ENCODE data around the gene INPP5K.
"Not testable (repeated sequence)": the region's sequence is repeated elsewhere in the genome, so short reads cannot be mapped to it uniquely, and the experiment has no call there.

The INPP5K gene

GRCh38 chr17:1546292-1546922 is 30.0 kb upstream of the INPP5K start:
- no peak for DNase-seq (ENCODE audit: low spot score)

DNA sequence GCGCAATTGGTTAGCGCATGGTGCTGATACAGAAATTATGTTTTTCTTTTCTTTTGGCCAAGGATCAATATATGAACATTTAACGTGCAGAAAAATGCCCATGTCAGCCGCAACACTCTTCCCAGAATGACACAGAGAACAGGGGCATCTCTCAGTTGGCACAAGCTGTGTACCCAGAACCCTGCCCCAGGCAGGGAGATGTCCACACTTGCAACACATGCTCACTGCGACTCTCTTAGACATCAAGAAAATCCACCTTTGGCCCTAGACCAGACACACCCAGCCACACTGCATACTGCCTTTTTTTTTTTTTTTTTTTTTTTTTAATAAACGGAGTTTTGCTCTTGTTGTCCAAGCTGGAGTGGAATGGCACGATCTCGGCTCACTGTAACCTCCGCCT is 29.2 kb upstream of the INPP5K start:
- DNase-seq (ENCODE audit: low spot score), result no peak

GRCh38 chr17:1542316-1542715 is 25.9 kb upstream of the INPP5K start:
- no peak for DNase-seq (ENCODE audit: low spot score)

DNA sequence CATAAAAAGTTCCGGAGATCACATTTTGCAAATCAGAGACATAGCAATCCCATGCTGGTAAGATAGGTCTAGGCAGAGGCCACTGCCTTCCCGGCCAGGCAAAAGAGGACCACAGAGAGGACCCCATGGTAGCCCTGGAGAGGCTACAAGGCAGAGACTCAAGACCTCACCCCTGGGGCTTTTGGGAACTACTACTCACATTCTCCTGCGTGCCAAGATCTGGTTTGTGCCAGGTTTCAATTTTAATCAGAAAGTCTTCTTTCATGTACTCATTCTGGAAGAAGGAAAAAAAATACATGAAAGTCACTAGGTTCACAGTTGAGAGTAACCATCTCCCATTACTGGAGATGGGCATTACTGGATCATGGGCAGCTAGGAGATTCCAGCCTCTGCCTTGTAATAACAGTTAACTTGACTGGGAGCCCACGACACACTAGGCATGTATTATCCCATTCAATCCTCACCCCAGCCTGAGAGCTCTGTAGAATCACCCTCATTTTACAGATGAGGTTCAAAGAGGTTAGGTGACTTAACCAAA is 25.0 kb upstream of the INPP5K start:
- no peak for DNase-seq (ENCODE audit: low spot score)

GRCh38 chr17:1539811-1540210 is 23.4 kb upstream of the INPP5K start:
- DNase-seq (ENCODE audit: low spot score), result no peak

GRCh38 chr17:1535737-1536136 is 19.3 kb upstream of the INPP5K start:
- DNase-seq (ENCODE audit: low spot score), result no peak

DNA sequence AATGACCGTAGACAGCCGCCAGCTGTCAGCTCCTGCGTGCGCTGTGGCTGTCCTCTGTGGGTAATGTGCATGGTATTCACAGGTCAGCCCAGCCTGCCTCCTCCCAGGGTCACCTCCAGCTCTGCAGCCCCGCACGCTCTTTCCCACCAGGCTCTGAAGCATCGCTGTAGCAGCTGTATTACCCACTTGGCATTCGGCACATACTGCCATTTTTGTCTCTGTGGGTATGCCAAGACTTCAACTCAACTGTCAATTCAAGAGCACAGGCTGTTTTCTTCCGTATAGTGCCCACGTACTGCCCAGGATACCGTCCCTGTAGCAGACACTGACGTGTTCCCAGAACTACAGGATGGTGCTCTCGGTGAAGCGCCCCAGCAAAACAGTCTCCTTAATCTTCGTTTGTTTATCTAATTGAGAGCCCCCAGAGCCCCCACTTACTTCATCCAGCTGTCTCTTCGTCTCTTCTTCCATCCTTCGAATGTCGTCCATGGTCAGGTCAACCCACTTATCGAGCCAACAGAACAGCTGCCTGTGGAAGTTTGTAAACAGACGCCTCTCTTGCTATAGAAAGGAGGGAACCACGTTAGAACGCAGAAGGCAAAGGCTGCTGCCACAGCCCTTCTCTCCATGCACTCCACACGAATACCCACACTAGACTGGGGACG is 17.4 kb upstream of the INPP5K start:
- no peak for DNase-seq (ENCODE audit: low spot score)

DNA sequence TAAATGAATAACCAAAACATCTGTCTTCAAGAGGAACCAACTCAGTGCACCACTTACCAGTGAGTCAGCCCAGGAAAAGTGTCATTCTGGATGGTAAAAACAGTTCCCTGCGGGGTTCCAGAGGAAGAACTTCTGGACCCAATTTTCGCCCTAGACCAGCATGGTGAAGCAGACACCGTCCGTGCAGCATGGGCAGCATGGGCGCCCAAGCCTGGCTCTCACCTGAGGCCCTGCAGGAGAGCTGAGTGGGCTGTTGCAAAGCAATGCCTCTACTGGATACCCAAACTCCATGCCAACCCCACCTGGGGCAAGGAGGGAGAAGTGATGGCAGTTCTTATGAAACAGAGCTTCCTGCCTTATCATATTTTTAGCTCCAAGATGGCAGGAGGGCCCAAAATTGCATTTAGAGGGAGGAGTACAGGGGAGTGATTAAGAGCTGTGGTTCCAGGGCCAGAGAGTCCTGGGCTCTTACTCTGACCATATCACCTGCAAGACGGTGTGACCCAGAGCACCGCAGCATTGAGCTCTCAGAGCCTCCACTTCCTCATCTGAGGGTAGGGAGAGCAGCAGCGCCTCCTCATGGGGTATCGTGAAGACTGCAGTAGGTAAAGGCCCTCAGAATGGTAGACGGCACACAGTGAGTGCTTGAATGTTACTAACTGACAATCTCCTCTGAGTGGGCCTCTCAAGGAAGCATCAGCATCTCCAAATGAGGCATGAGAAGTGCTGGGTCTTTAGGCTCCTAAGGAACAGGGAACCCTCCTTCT is 16.6 kb upstream of the INPP5K start:
- DNase-seq (ENCODE audit: low spot score), result peak; percentile 52

- DNase-seq (ENCODE audit: low spot score), result no peak
These were observed 13.5 kb upstream of the INPP5K start for GRCh38 chr17:1529863-1530262.

DNA sequence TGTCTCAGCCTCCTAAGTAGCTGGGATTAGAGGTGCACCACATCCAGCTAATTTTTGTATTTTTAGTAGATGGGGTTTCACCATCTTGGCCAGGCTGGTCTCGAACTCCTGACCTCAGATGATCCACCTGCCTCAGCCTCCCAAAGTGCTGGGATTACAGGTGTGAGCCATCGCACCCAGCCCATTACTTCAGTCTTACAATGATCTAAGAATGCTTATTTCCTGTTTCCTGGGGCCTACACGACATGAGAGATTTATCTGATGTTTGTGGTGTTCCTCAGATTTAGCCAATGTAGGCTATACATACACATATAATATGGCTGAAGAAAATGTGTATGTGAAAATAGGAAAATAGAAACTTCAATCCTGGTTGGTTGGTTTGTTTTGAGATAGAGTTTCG is 10.5 kb upstream of the INPP5K start:
- DNase-seq (ENCODE audit: low spot score), result not testable (repeated sequence)

DNA sequence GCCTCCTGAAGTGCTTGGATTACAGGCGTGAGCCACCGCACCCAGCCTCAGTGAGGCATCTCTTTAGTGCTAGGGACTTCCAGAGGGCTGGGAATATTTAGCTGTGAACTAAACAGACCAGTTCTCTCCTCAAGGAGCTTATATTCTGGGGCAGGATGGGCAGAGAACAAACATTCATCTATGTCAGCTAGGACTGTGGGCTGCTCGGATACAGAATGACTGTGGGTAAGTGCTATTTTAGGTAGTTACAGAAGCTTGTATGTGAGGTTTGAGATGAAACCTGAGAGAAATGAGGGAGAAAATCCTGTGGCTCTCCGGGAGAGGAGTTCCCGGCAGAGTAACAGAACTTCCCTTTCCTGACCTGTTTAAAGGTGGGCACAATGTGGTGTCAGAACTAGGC is 6.2 kb upstream of the INPP5K start:
- no peak for DNase-seq (ENCODE audit: low spot score)

DNA sequence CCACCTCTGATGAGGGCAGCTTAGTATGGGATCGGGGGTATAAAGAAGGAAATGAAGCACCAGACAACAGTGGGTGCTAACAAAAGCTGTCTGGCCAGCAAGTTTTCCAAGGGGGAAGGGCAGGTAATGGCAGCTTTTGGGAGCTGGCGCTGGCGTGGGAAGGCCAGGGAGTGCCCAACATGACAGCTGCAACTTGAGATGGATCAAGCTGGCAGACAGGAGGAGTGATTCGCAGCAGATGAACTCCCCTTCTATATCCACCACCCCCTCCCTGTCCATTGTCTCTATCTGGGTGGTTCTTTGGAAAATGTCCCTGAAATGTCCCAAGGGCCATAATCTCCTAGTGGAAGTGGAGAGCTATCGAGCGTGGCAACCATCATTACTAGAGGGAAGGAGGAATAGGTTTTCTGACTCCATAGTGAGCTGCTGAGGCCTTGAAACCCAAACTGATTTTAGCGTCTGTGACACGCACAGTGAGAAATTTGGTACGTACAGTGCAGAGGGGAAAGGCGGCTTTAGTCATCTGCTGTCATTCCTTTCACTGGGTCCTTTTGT is 4.8 kb upstream of the INPP5K start:
- no peak for DNase-seq (ENCODE audit: low spot score)

DNA sequence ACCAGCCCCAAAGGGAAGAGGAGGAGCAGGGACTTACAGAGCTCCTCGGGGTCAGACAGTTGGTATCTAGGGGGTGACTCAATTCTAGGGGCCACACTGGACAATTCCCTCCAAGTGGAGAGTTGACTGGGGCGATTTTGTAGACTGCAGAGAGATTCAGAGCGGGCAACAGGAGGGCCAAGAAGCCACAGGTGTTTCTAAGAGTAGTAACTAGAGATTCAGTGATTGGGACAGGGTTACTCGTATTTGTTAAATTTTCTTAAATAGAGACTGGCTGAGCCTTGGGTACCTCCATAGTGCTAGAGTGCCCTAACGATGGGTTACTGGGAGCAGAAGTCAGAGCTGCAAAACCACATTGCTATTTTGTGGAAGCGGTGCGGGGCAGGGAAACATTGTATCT is 3.3 kb upstream of the INPP5K start:
- DNase-seq (ENCODE audit: low spot score), result no peak

DNA sequence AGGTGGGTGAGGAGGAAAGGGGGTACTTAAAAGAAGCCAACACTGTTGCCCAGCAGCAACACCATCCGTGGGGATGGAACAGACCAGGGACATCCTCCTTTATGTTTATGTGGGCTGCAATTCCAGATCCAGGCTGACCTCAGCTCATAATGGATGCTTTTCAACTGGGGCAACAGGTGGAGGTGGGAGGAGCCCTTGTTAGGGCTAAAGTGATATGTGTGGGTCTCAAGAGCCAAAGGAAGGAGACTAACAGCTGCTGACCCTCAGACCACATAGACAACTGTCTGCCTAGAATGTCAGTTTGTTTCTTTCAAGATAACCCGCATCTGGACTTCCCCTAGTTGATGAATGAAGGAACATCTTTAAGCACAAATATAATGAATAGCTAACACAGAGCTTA is 2.0 kb upstream of the INPP5K start:
- no peak for DNase-seq (ENCODE audit: low spot score)

- peak; percentile 82 for DNase-seq (ENCODE audit: low spot score)
These were observed 598 bp downstream of the INPP5K start for GRCh38 chr17:1515640-1516387.

GRCh38 chr17:1512351-1512750 is 4.1 kb downstream of the INPP5K start:
- DNase-seq (ENCODE audit: low spot score), result no peak

GRCh38 chr17:1511756-1512321 is 4.6 kb downstream of the INPP5K start:
- no peak for DNase-seq (ENCODE audit: low spot score)

GRCh38 chr17:1511290-1511689 is 5.1 kb downstream of the INPP5K start:
- no peak for DNase-seq (ENCODE audit: low spot score)

- peak; percentile 47 for DNase-seq (ENCODE audit: low spot score)
These were observed 7.0 kb downstream of the INPP5K start for GRCh38 chr17:1509290-1509881.

- not testable (repeated sequence) for DNase-seq (ENCODE audit: low spot score)
These were observed 7.7 kb downstream of the INPP5K start for GRCh38 chr17:1508709-1509108.

DNA sequence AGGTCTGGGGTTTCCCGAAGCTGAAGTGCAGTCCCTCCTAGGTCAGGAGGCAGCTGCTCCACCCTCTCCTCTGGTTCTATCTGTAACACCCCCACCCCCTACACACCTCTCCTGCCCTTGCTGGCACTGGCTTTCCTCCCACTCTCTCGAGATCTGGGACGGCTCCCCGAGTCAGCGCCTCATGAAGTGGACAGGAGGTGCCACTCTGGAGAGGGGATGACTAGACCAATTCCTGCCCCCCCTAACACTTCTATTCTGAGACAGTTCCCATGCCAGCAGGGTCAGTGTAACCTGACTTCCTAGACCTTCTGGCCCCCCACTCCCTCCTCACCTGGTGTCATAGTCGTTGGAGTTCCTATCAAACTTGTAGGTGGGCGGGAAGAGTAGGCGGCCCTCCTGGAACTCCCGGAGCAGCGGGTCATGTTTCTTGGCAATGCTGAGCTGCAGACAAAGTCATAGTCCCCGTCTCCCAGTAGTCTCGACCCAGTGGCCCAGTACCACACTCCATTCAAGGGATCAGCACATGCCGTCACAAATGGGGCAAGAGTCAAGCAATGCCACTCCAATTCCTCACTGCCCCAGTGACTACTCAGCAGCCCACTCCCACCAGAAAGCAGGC is 9.7 kb downstream of the INPP5K start:
- no peak for DNase-seq (ENCODE audit: low spot score)

Measured in HuH-7 (cell line).